Mucosa of rectum (tissue), 2 donors: ENCODE results near the gene SLC35G6.

Experiments used
- H3K27ac ChIP-seq, 2 donors: one replicate each; pipeline ENCODE4 v1.7.0; 2013; ENCODE audit warnings: inconsistent platforms in 2 of 2, low read depth in 2 of 2, low read length in 2 of 2
- H3K27me3 ChIP-seq, 2 donors: one replicate each; pipeline ENCODE4 v1.7.0; 2013; ENCODE audit warnings: low read length in 2 of 2; ENCODE audit not compliant: control insufficient read depth in 2 of 2, insufficient read depth in 2 of 2
- H3K36me3 ChIP-seq, 2 donors: one replicate each; pipeline ENCODE4 v1.7.0; 2013; ENCODE audit warnings: low read length in 2 of 2; ENCODE audit not compliant: control insufficient read depth in 2 of 2, insufficient read depth in 2 of 2
- H3K4me1 ChIP-seq, 2 donors: one replicate each; pipeline ENCODE4 v1.7.0; 2013; ENCODE audit warnings: low read length in 2 of 2, mild to moderate bottlenecking in 1 of 2; ENCODE audit not compliant: control insufficient read depth in 2 of 2, insufficient read depth in 2 of 2
- H3K4me3 ChIP-seq, 2 donors: one replicate each; pipeline ENCODE4 v1.7.0; 2013; ENCODE audit warnings: low read length in 2 of 2
- H3K9ac ChIP-seq, 2 donors: one replicate each; pipeline ENCODE4 v1.7.0; 2013; ENCODE audit warnings: low read length in 2 of 2, low read depth in 1 of 2, mild to moderate bottlenecking in 1 of 2
- H3K9me3 ChIP-seq, 2 donors: one replicate each; pipeline ENCODE4 v1.7.0; 2013; ENCODE audit warnings: low read length in 2 of 2; ENCODE audit not compliant: control insufficient read depth in 2 of 2
- donor health status: healthy.
- donor health status: Normal muscosa, but diverticular disease.

SLC35G6 gene

DNA sequence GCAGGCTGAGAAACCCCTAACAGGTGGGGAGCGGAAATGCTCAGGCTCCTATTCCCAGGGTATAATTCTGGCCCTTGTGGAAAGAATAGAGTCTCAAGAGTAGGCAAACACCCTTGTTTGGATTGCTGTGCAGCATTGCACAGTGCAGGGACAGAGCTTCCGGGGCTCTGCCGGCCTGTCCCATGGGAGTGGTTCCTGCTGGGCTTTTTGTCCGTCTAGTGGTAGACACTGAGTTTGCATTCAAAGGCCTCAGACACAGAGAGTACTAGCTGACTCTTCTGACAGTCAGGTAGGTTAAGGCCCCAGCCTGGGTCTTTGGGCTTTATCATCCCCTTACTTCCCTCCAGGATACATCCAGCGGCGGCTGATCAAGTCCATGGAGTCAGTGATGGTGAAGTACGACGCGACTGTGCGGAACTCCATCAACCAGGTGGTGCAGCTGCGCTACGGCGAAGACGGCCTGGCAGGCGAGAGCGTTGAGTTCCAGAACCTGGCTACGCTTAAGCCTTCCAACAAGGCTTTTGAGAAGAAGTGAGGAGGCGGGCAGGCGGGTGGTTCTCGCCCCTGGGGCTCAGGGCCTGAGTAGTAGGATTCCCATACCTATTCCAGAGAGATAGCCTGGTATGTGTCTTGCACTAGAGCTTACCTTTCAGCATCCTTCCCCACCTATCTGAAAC lies 21.1 kb downstream of the SLC35G6 start:
- H3K36me3 ChIP-seq, result peaks cover 71 to 82% of the 10 kb centered on the region in 2 donors
- no peak overlapping the region for H3K27ac ChIP-seq
- H3K9ac ChIP-seq, result no peak overlapping the region
- H3K4me3 ChIP-seq, result no peak overlapping the region
- no peaks in the 10 kb centered on the region for H3K4me1 ChIP-seq
- H3K9me3 ChIP-seq, result no peaks in the 10 kb centered on the region
- no peaks in the 10 kb centered on the region for H3K27me3 ChIP-seq

- Histone ChIP-seq H3K9me3 (no peaks in the 10 kb centered on the region), H3K9ac (no peak overlapping the region), H3K36me3 (peaks cover 66 to 79% of the 10 kb centered on the region in 2 donors), H3K4me1 (no peaks in the 10 kb centered on the region), H3K27ac (no peak overlapping the region), H3K27me3 (no peaks in the 10 kb centered on the region), H3K4me3 (no peak overlapping the region)
Observed at GRCh38 chr17:7502987-7503386, 21.7 kb downstream of the SLC35G6 start.

- Histone ChIP-seq H3K36me3 (peaks cover 67 to 79% of the 10 kb centered on the region in 2 donors), H3K27ac (no peak overlapping the region), H3K4me3 (no peak overlapping the region), H3K9me3 (no peaks in the 10 kb centered on the region), H3K27me3 (no peaks in the 10 kb centered on the region), H3K4me1 (no peaks in the 10 kb centered on the region), H3K9ac (no peak overlapping the region)
Observed at GRCh38 chr17:7503521-7503920, 22.3 kb downstream of the SLC35G6 start.

DNA sequence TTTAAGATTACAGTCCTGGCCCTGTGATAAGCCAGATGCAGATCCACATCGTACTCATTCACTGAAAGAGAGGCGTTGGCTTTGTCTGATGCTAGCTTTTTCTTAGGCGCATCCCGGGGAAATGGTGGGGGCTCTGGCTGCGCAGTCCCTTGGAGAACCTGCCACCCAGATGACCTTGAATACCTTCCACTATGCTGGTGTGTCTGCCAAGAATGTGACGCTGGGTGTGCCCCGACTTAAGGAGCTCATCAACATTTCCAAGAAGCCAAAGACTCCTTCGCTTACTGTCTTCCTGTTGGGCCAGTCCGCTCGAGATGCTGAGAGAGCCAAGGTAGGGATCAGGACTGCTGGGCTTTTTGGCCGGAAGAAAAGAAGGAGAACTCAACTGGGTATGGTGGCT lies 26.9 kb downstream of the SLC35G6 start:
- H3K4me3 ChIP-seq, result no peak overlapping the region
- no peak overlapping the region for H3K27ac ChIP-seq
- no peaks in the 10 kb centered on the region for H3K4me1 ChIP-seq
- peaks cover 72 to 83% of the 10 kb centered on the region in 2 donors for H3K36me3 ChIP-seq
- H3K27me3 ChIP-seq, result no peaks in the 10 kb centered on the region
- H3K9ac ChIP-seq, result no peak overlapping the region
- no peaks in the 10 kb centered on the region for H3K9me3 ChIP-seq

DNA sequence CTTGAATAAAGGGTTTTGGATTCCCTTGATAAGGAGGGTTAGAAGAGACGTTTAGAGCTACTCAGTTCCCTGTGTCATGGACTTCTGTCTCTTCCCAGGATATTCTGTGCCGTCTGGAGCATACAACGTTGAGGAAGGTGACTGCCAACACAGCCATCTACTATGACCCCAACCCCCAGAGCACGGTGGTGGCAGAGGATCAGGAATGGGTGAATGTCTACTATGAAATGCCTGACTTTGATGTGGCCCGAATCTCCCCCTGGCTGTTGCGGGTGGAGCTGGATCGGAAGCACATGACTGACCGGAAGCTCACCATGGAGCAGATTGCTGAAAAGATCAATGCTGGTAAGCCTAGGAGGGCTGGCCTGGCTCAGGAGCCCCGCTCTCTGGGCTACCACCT lies 27.6 kb downstream of the SLC35G6 start:
- Histone ChIP-seq H3K36me3 (peaks cover 72 to 83% of the 10 kb centered on the region in 2 donors), H3K27ac (no peak overlapping the region), H3K9ac (no peak overlapping the region), H3K4me1 (no peaks in the 10 kb centered on the region), H3K4me3 (no peak overlapping the region), H3K9me3 (no peaks in the 10 kb centered on the region), H3K27me3 (no peaks in the 10 kb centered on the region)

- Histone ChIP-seq H3K27me3 (no peaks in the 10 kb centered on the region), H3K9ac (no peak overlapping the region), H3K4me1 (peaks cover 0 to 1% of the 10 kb centered on the region in 2 donors), H3K27ac (no peak overlapping the region), H3K36me3 (peaks cover 73 to 81% of the 10 kb centered on the region in 2 donors), H3K9me3 (no peaks in the 10 kb centered on the region), H3K4me3 (no peak overlapping the region)
Observed at GRCh38 chr17:7509937-7510336, 28.7 kb downstream of the SLC35G6 start.

DNA sequence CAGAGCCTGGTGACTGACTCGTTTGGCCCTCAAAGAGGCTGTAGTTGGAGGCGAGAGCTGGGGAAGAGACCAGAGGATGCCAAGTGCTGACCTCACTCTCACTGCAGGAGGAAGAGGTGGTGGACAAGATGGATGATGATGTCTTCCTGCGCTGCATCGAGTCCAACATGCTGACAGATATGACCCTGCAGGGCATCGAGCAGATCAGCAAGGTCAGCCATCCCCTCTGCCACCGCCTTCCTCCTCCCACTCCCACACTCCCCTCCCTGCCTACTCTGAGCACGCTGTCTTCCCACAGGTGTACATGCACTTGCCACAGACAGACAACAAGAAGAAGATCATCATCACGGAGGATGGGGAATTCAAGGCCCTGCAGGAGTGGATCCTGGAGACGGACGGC lies 29.9 kb downstream of the SLC35G6 start:
- peaks cover 9 to 11% of the 10 kb centered on the region in 2 donors for H3K4me1 ChIP-seq
- no peaks in the 10 kb centered on the region for H3K27me3 ChIP-seq
- H3K9me3 ChIP-seq, result no peaks in the 10 kb centered on the region
- H3K4me3 ChIP-seq, result no peak overlapping the region
- no peak overlapping the region for H3K9ac ChIP-seq
- H3K27ac ChIP-seq, result no peak overlapping the region
- H3K36me3 ChIP-seq, result peaks cover 69 to 75% of the 10 kb centered on the region in 2 donors

DNA sequence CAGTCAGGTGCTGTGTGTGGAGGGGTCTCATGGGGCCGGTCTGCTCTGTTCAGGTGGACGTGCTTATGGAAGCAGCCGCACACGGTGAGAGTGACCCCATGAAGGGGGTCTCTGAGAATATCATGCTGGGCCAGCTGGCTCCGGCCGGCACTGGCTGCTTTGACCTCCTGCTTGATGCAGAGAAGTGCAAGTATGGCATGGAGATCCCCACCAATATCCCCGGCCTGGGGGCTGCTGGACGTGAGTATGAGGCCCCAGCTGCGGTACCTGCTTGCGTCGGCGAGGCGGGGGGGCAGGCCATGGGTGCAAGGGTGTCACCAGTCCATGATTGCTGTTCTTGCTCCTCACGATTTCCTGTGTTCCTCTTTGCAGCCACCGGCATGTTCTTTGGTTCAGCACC lies 30.9 kb downstream of the SLC35G6 start:
- no peaks in the 10 kb centered on the region for H3K27me3 ChIP-seq
- no peak overlapping the region for H3K4me3 ChIP-seq
- H3K27ac ChIP-seq, result no peak overlapping the region
- H3K9me3 ChIP-seq, result no peaks in the 10 kb centered on the region
- no peak overlapping the region for H3K9ac ChIP-seq
- H3K4me1 ChIP-seq, result peaks cover 9 to 12% of the 10 kb centered on the region in 2 donors
- H3K36me3 ChIP-seq, result peaks cover 64 to 65% of the 10 kb centered on the region in 2 donors

DNA sequence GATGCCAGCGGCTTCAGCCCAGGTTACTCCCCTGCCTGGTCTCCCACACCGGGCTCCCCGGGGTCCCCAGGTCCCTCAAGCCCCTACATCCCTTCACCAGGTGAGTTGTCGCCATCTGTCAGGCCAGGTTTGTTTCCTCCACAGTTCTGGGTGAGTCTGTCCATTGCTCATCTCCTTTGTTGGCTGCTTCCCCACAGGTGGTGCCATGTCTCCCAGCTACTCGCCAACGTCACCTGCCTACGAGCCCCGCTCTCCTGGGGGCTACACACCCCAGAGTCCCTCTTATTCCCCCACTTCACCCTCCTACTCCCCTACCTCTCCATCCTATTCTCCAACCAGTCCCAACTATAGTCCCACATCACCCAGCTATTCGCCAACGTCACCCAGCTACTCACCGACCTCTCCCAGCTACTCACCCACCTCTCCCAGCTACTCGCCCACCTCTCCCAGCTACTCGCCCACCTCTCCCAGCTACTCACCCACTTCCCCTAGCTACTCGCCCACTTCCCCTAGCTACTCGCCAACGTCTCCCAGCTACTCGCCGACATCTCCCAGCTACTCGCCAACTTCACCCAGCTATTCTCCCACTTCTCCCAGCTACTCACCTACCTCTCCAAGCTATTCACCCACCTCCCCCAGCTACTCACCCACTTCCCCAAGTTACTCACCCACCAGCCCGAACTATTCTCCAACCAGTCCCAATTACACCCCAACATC lies 31.7 kb downstream of the SLC35G6 start:
- Histone ChIP-seq H3K36me3 (peaks cover 60 to 62% of the 10 kb centered on the region in 2 donors), H3K27ac (no peak overlapping the region), H3K9me3 (no peaks in the 10 kb centered on the region), H3K4me3 (no peak overlapping the region), H3K4me1 (peaks cover 9 to 12% of the 10 kb centered on the region in 2 donors), H3K27me3 (no peaks in the 10 kb centered on the region), H3K9ac (no peak overlapping the region)

DNA sequence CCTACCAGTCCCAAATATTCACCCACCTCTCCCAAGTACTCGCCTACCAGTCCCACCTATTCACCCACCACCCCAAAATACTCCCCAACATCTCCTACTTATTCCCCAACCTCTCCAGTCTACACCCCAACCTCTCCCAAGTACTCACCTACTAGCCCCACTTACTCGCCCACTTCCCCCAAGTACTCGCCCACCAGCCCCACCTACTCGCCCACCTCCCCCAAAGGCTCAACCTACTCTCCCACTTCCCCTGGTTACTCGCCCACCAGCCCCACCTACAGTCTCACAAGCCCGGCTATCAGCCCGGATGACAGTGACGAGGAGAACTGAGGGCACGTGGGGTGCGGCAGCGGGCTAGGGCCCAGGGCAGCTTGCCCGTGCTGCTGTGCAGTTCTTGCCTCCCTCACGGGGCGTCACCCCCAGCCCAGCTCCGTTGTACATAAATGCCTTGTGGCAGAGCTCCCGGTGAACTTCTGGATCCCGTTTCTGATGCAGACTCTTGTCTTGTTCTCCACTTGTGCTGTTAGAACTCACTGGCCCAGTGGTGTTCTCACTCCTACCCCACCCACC lies 32.7 kb downstream of the SLC35G6 start:
- Histone ChIP-seq H3K9me3 (no peaks in the 10 kb centered on the region), H3K27me3 (no peaks in the 10 kb centered on the region), H3K27ac (no peak overlapping the region), H3K4me3 (no peak overlapping the region), H3K36me3 (peaks cover 51 to 52% of the 10 kb centered on the region in 2 donors), H3K4me1 (peaks cover 9 to 12% of the 10 kb centered on the region in 2 donors), H3K9ac (no peak overlapping the region)
